ENCODE measurements around the gene IPO11. TPM values are rescaled to one million over a fixed set of nuclear protein-coding genes. Genes with fewer than 3 reads are reported as not detected.
A peak's percentile ranks its signal among the peaks of the same experiment; 100 is the strongest.

The IPO11 gene
- total RNA-seq, 1 donor from 2014 or later: 22.4 TPM

GRCh38 chr5:62589504-62589903 is 176.9 kb downstream of the IPO11 start:
- DNase-seq (ENCODE audit: low read depth) (no peak), FAIRE-seq (no peak)
- H3K36me3 ChIP-seq (ENCODE audit: control insufficient read depth, insufficient read depth, low read length): no peaks in the 10 kb centered on the region
- TF ChIP-seq, protein P1, sequence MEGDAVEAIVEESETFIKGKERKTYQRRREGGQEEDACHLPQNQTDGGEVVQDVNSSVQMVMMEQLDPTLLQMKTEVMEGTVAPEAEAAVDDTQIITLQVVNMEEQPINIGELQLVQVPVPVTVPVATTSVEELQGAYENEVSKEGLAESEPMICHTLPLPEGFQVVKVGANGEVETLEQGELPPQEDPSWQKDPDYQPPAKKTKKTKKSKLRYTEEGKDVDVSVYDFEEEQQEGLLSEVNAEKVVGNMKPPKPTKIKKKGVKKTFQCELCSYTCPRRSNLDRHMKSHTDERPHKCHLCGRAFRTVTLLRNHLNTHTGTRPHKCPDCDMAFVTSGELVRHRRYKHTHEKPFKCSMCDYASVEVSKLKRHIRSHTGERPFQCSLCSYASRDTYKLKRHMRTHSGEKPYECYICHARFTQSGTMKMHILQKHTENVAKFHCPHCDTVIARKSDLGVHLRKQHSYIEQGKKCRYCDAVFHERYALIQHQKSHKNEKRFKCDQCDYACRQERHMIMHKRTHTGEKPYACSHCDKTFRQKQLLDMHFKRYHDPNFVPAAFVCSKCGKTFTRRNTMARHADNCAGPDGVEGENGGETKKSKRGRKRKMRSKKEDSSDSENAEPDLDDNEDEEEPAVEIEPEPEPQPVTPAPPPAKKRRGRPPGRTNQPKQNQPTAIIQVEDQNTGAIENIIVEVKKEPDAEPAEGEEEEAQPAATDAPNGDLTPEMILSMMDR (IDR thresholded peaks at IDR 0.05; ENCODE audit: insufficient read depth, low read length, severe bottlenecking): no peak
- H3K27me3 ChIP-seq (ENCODE audit: control insufficient read depth, insufficient read depth, low read length): no peaks in the 10 kb centered on the region
- no peak overlapping the region for H3K4me3 ChIP-seq (ENCODE audit: low read depth, low read length)

- Histone ChIP-seq H3K4me3 (ENCODE audit: low read depth, low read length) (no peak overlapping the region), H3K27me3 (ENCODE audit: control insufficient read depth, insufficient read depth, low read length) (no peaks in the 10 kb centered on the region), H3K36me3 (ENCODE audit: control insufficient read depth, insufficient read depth, low read length) (no peaks in the 10 kb centered on the region)
- FAIRE-seq: no peak
- TF ChIP-seq, protein P1 (IDR thresholded peaks at IDR 0.05; ENCODE audit: insufficient read depth, low read length, severe bottlenecking): no peak
- DNase-seq (ENCODE audit: low read depth): no peak
Observed at GRCh38 chr5:62590387-62590786, 177.8 kb downstream of the IPO11 start.

DNA sequence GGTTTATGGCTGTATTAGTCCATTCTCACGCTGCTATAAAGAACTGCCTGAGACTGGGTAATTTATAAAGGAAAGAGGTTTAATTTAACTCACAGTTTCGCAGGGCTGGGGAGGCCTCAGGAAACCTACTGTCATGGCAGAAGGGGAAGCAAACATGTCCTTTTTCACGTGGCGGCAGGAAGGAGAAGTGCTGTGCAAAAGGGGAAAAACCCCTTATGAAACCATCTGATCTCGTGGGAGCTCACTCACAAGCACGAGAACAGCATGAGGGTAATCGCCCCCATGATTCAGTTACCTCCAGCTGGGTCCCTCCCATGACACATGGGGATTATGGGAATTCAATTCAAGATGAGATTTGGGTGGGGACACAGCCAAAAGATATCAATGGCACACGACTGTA is 180.0 kb downstream of the IPO11 start:
- FAIRE-seq (no peak), DNase-seq (ENCODE audit: low read depth) (no peak)
- no peak overlapping the region for H3K4me3 ChIP-seq (ENCODE audit: low read depth, low read length)
- TF ChIP-seq, protein P1 (IDR thresholded peaks at IDR 0.05; ENCODE audit: insufficient read depth, low read length, severe bottlenecking): no peak
- no peaks in the 10 kb centered on the region for H3K36me3 ChIP-seq (ENCODE audit: control insufficient read depth, insufficient read depth, low read length)
- H3K27me3 ChIP-seq (ENCODE audit: control insufficient read depth, insufficient read depth, low read length): no peaks in the 10 kb centered on the region

GRCh38 chr5:62593331-62593730 is 180.8 kb downstream of the IPO11 start:
- no peaks in the 10 kb centered on the region for H3K27me3 ChIP-seq (ENCODE audit: control insufficient read depth, insufficient read depth, low read length)
- DNase-seq (ENCODE audit: low read depth) (peak; percentile 33), FAIRE-seq (no peak)
- H3K36me3 ChIP-seq (ENCODE audit: control insufficient read depth, insufficient read depth, low read length): no peaks in the 10 kb centered on the region
- no peak overlapping the region for H3K4me3 ChIP-seq (ENCODE audit: low read depth, low read length)
- TF ChIP-seq, protein P1 (IDR thresholded peaks at IDR 0.05; ENCODE audit: insufficient read depth, low read length, severe bottlenecking): no peak

DNA sequence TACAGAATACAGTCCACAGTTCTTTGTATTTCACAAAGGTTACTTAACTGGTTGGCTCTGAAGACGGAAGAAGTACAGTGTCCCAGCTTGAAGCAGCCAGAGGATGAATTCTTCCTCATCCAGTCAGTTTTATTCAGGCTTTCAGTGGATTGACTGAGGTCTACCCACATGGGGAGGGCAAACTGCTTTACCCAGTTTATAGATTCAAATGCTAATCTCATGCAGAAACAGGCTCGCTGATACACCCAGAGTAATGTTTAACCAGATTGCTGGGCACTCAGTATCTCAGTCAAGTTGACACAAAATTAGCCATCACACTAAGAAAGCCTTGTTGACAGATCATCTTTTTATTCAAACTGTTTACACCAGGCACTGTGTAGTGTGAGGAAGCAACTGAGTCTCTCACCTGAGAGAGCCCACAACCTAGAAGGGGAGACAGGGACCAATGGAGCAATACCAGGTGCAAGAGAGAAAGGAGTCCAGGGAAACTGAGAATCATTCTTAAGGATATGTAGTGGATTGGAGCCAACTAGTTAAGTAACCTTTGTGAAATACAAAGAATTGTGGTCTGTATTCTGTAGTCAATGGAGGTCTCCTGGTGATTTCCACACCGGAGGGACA is 181.9 kb downstream of the IPO11 start:
- H3K36me3 ChIP-seq (ENCODE audit: control insufficient read depth, insufficient read depth, low read length): no peaks in the 10 kb centered on the region
- TF ChIP-seq, protein P1 (IDR thresholded peaks at IDR 0.05; ENCODE audit: insufficient read depth, low read length, severe bottlenecking): no peak
- DNase-seq (ENCODE audit: low read depth) (no peak), FAIRE-seq (no peak)
- H3K27me3 ChIP-seq (ENCODE audit: control insufficient read depth, insufficient read depth, low read length): no peaks in the 10 kb centered on the region
- H3K4me3 ChIP-seq (ENCODE audit: low read depth, low read length): no peak overlapping the region

GRCh38 chr5:62596096-62596495 is 183.5 kb downstream of the IPO11 start:
- TF ChIP-seq, protein P1 (IDR thresholded peaks at IDR 0.05; ENCODE audit: insufficient read depth, low read length, severe bottlenecking): no peak
- Histone ChIP-seq H3K36me3 (ENCODE audit: control insufficient read depth, insufficient read depth, low read length) (no peaks in the 10 kb centered on the region), H3K4me3 (ENCODE audit: low read depth, low read length) (no peak overlapping the region), H3K27me3 (ENCODE audit: control insufficient read depth, insufficient read depth, low read length) (no peaks in the 10 kb centered on the region)
- DNase-seq (ENCODE audit: low read depth) (no peak), FAIRE-seq (no peak)

Data from bronchial epithelial cell (primary cell).